Smooth muscle cell of the umbilical artery (primary cell): Measurements from ENCODE around the gene TARDBP. TPM values are rescaled to one million over a fixed set of nuclear protein-coding genes. Genes with fewer than 3 reads are reported as not detected.

ENCODE experiments used
- total RNA-seq: library from RNA; depleted of rRNA; stranded (reverse); fragments of >200 nt; gene quantifications from 2 replicates; pipeline ENCODE4 v1.2.3, GENCODE V29; 2014

TARDBP gene
- total RNA-seq, result 90.0 and 130 TPM in 2 replicates

GRCh38 chr1:11012260-11013159 is at the start of gene TARDBP:
Gene TARDBP (plus strand): TSS chr1:11012654. CDS start chr1:11013728, 1,074 bp downstream.

GRCh38 chr1:11046625-11047365 is 34.3 kb downstream of the TARDBP start, which contains the start of gene MASP2:
Gene MASP2 (minus strand): TSS chr1:11047239. CDS start chr1:11047207, 32 bp downstream.

GRCh38 chr1:11059968-11060830 is 47.7 kb downstream of the TARDBP start, which contains the start of gene SRM:
Gene SRM (minus strand): TSS chr1:11060018. CDS start chr1:11059943, 75 bp downstream.

Other genes starting within 250 kb of the TARDBP start
- gene CASZ1, start 216.0 kb upstream of the TARDBP start, total RNA-seq, result under 0.01 and 0.46 TPM in 2 replicates
- gene MASP2, start 34.6 kb downstream of the TARDBP start, total RNA-seq, result not detected in 2 replicates
- 31.8 and 69.2 TPM in 2 replicates for gene SRM, start 47.4 kb downstream of the TARDBP start, total RNA-seq
- gene EXOSC10, start 87.2 kb downstream of the TARDBP start, total RNA-seq, result 28.8 and 40.3 TPM in 2 replicates
- 10.4 TPM in 1 of 2 replicates, not detected in the other for gene ANGPTL7, start 176.7 kb downstream of the TARDBP start, total RNA-seq
- 38.3 and 59.1 TPM in 2 replicates for gene MTOR, start 249.9 kb downstream of the TARDBP start, total RNA-seq